ENCODE measurements around the gene RUFY2.
A peak's percentile ranks its signal among the peaks of the same experiment; 100 is the strongest.

GRCh38 chr10:68348265-68348741 is 58.8 kb downstream of the RUFY2 start:
- TF ChIP-seq CTCF (IDR thresholded peaks at IDR 0.05) (peak; percentile 41 to 69 (median 52)), POLR2A (IDR thresholded peaks at IDR 0.05) (no peak)

All from heart left ventricle (tissue), 13 donors.